Loucy (cell line): ENCODE measurements around the gene KCTD11.

Experiments used
- EZH2phosphoT487 ChIP-seq: fragments of 200-600 bp; IDR thresholded peaks from 2 replicates; pipeline ENCODE4 v1.6.1; 2018; ENCODE audit warnings: antibody characterized with exemption, mild to moderate bottlenecking, moderate library complexity, borderline replicate concordance
- TF ChIP-seq, protein P1 (sequence below): fragments of 200-600 bp; sonication (generic); conservative IDR thresholded peaks from 2 replicates; pipeline ENCODE4 v1.5.1; 2014; ENCODE audit warnings: mild to moderate bottlenecking, antibody characterized with exemption, low read length

- TF ChIP-seq, protein P1, sequence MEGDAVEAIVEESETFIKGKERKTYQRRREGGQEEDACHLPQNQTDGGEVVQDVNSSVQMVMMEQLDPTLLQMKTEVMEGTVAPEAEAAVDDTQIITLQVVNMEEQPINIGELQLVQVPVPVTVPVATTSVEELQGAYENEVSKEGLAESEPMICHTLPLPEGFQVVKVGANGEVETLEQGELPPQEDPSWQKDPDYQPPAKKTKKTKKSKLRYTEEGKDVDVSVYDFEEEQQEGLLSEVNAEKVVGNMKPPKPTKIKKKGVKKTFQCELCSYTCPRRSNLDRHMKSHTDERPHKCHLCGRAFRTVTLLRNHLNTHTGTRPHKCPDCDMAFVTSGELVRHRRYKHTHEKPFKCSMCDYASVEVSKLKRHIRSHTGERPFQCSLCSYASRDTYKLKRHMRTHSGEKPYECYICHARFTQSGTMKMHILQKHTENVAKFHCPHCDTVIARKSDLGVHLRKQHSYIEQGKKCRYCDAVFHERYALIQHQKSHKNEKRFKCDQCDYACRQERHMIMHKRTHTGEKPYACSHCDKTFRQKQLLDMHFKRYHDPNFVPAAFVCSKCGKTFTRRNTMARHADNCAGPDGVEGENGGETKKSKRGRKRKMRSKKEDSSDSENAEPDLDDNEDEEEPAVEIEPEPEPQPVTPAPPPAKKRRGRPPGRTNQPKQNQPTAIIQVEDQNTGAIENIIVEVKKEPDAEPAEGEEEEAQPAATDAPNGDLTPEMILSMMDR: no peak
- TF ChIP-seq EZH2phosphoT487: no peak
Observed at GRCh38 chr17:7383742-7384488, 32.0 kb downstream of the KCTD11 start.
